K562 (cell line): ENCODE data around the gene DHX57. TPM values are rescaled to one million over a fixed set of nuclear protein-coding genes. Genes with fewer than 3 reads are reported as not detected.

Experiments used
- ATAC-seq: fragments of 200-7000 bp; cut with Tn5 transposase; 3 replicates; pipeline ENCODE4 v1.9.1; 2020; ENCODE audit warnings: moderate library complexity
- BruUV-seq: library from RNA; stranded (reverse); fragments of 400-500 nt; replicated peaks from 2 replicates; lab custom pipeline; 2021; lab: Mats Ljungman, UMichigan
- CTCF ChIA-PET: fragments of 300-600 bp; formaldehyde crosslinking; extraction: SDS; loops from one replicate; lab custom pipeline; 2021; ENCODE audit warnings: low intra/inter-chr PET ratio; lab: Yijun Ruan, JAX
- POLR2A ChIA-PET: fragments of 300-600, 350-650 bp; sonication (Branson Sonifier 250); formaldehyde crosslinking; extraction: SDS; loops from one replicate; lab custom pipeline; 2021; ENCODE audit warnings: antibody characterized with exemption, inconsistent platforms; lab: Yijun Ruan, JAX
- DNase-seq, 4 experiments: peaks; one replicate each; pipeline versions ENCODE4 v3.0.0 to v3.0.0-alpha.2; 2011 to 2018; ENCODE audit warnings: low spot score in 3 of 4, mixed read lengths in 3 of 4; ENCODE audit errors: extremely low read depth in 1 of 4
- FAIRE-seq: peaks from 2 replicates; lab custom pipeline; 2011; peaks lifted over from hg19 to GRCh38; lab: Jason Lieb, UNC
- H2AFZ ChIP-seq: 2 replicates; pipeline ENCODE4 v1.6.0; 2011; ENCODE audit warnings: low read depth, low read length, control low read depth, inconsistent platforms
- H3K27ac ChIP-seq: fragments of 200-600 bp; 3 replicates; pipeline ENCODE4 v1.8.0; 2011; ENCODE audit warnings: low read depth, mild to moderate bottlenecking, control low read depth, inconsistent platforms, low read length, moderate library complexity, mixed read lengths; ENCODE audit errors: extremely low read depth
- H3K27me3 ChIP-seq, 2 experiments: fragments of 300-600 bp in 1 of 2; 2 replicates in 1 of 2; 3 replicates in 1 of 2; pipeline versions ENCODE4 v1.6.0 to v1.8.0; 2011; ENCODE audit warnings: inconsistent platforms in 2 of 2, low read length in 2 of 2, mild to moderate bottlenecking in 1 of 2, mixed read lengths in 1 of 2, moderate library complexity in 1 of 2; ENCODE audit not compliant: control insufficient read depth in 2 of 2, insufficient read depth in 2 of 2
- H3K36me3 ChIP-seq: fragments of 300-600 bp; 3 replicates; pipeline ENCODE4 v1.8.0; 2011; ENCODE audit warnings: mild to moderate bottlenecking, low read length, inconsistent platforms; ENCODE audit not compliant: control insufficient read depth, insufficient read depth
- H3K4me1 ChIP-seq, 2 experiments: fragments of 200-600 bp in 1 of 2; replicated peaks in 1 of 2; 2 replicates in 1 of 2; 3 replicates in 1 of 2; pipeline versions ENCODE4 v1.5.1 to v1.8.0; 2011; ENCODE audit warnings: inconsistent platforms in 2 of 2, low read length in 2 of 2, mild to moderate bottlenecking in 1 of 2, mixed read lengths in 1 of 2, moderate library complexity in 1 of 2; ENCODE audit not compliant: control insufficient read depth in 2 of 2, insufficient read depth in 2 of 2
- H3K4me2 ChIP-seq: 2 replicates; pipeline ENCODE4 v1.6.1; 2011; ENCODE audit warnings: low read length, control low read depth, inconsistent platforms, mixed read lengths; ENCODE audit not compliant: insufficient read depth
- H3K4me3 ChIP-seq: fragments of 200-600 bp; sonication (generic), shearing (Covaris generic); 2 replicates; pipeline ENCODE4 v1.5.1; 2016; ENCODE audit warnings: control low read depth, inconsistent platforms
- H3K79me2 ChIP-seq: fragments of 200-600 bp; 3 replicates; pipeline ENCODE4 v1.8.0; 2011; ENCODE audit warnings: low read length, inconsistent platforms; ENCODE audit not compliant: control insufficient read depth, insufficient read depth
- H3K9ac ChIP-seq, 2 experiments: 2 replicates each; pipeline versions ENCODE4 v1.6.0 to v1.6.1; 2011; ENCODE audit warnings: low read depth in 2 of 2, low read length in 2 of 2, control low read depth in 1 of 2, inconsistent platforms in 1 of 2, mild to moderate bottlenecking in 1 of 2, mixed read lengths in 1 of 2; ENCODE audit not compliant: insufficient read depth in 1 of 2
- H3K9me1 ChIP-seq: one replicate; pipeline ENCODE4 v1.6.0; 2011; ENCODE audit warnings: inconsistent platforms, mild to moderate bottlenecking, low read length, moderate library complexity; ENCODE audit not compliant: control insufficient read depth, insufficient read depth
- H3K9me3 ChIP-seq: replicated peaks from 2 replicates; pipeline ENCODE4 v1.5.1; 2011; ENCODE audit warnings: low read depth, low read length, inconsistent platforms; ENCODE audit not compliant: control insufficient read depth, insufficient read depth
- H4K20me1 ChIP-seq: replicated peaks from 2 replicates; pipeline ENCODE4 v1.6.1; 2011; ENCODE audit warnings: low read length, inconsistent platforms, mixed read lengths; ENCODE audit not compliant: control insufficient read depth, insufficient read depth
- C11orf30 ChIP-seq: fragments of 450-650 bp; IDR thresholded peaks from 2 replicates; pipeline ENCODE4 v1.6.1; 2016; ENCODE audit warnings: low read depth, mild to moderate bottlenecking
- CBFA2T2 ChIP-seq: fragments of 450-650 bp; conservative IDR thresholded peaks from 2 replicates; pipeline ENCODE4 v1.6.1; 2017; ENCODE audit warnings: mild to moderate bottlenecking
- CC2D1A ChIP-seq: fragments of 450-650 bp; IDR thresholded peaks from 2 replicates; pipeline ENCODE4 v1.6.1; 2017; ENCODE audit warnings: mild to moderate bottlenecking
- DIDO1 ChIP-seq: fragments of 450-650 bp; IDR thresholded peaks from 2 replicates; pipeline ENCODE4 v1.6.1; 2016; ENCODE audit warnings: low read depth, missing biosample characterization, missing genetic modification characterization
- ETV6 ChIP-seq, 3 experiments: fragments of 150-350 bp in 1 of 3; sonication (generic) in 1 of 3; formaldehyde crosslinking in 1 of 3; IDR thresholded peaks; 2 replicates each; pipeline versions ENCODE4 v1.6.1 to v1.8.0; 2014 to 2022; ENCODE audit warnings: borderline replicate concordance in 2 of 3, low read depth in 2 of 3, antibody characterized with exemption in 1 of 3, low read length in 1 of 3, mild to moderate bottlenecking in 1 of 3, missing genetic modification reagents in 1 of 3
- MAFG ChIP-seq: fragments of 450-650 bp; conservative IDR thresholded peaks from 2 replicates; pipeline ENCODE4 v1.6.1; 2016; ENCODE audit warnings: missing genetic modification characterization, missing compliant biosample characterization
- NFE2 ChIP-seq: IDR thresholded peaks from 2 replicates; pipeline ENCODE4 v1.6.1; 2014; ENCODE audit warnings: antibody characterized with exemption, low read depth
- NFXL1 ChIP-seq: fragments of 450-650 bp; formaldehyde crosslinking; IDR thresholded peaks from 2 replicates; pipeline ENCODE4 v1.4.0; 2021; ENCODE audit warnings: mild to moderate bottlenecking
- PHF20 ChIP-seq: fragments of 450-650 bp; IDR thresholded peaks from 2 replicates; pipeline ENCODE4 v1.6.1; 2018; ENCODE audit not compliant: partially characterized antibody
- PRMT5 ChIP-seq: sonication (generic); formaldehyde crosslinking; IDR thresholded peaks from 2 replicates; pipeline ENCODE4 v1.5.0; 2020; ENCODE audit warnings: missing genetic modification reagents
- RBM14 ChIP-seq: fragments of 200-400 bp; formaldehyde crosslinking; IDR thresholded peaks from 2 replicates; pipeline ENCODE4 v1.6.1; 2018; ENCODE audit warnings: low read depth, mild to moderate bottlenecking, low read length, moderate library complexity, borderline replicate concordance; ENCODE audit not compliant: insufficient read depth
- SOX6 ChIP-seq: fragments of 450-650 bp; IDR thresholded peaks from 2 replicates; pipeline ENCODE4 v1.6.1; 2014; ENCODE audit warnings: mild to moderate bottlenecking
- SRSF7 ChIP-seq: fragments of 200-400 bp; formaldehyde crosslinking; optimal IDR thresholded peaks from 2 replicates; pipeline ENCODE3; 2017; ENCODE audit warnings: mild to moderate bottlenecking, low read depth, low read length
- TBL1XR1 ChIP-seq, 2 experiments: IDR thresholded peaks; 2 replicates each; pipeline ENCODE4 v1.6.1; 2012; ENCODE audit warnings: improper control_type of control experiment in 2 of 2, low read length in 2 of 2, mild to moderate bottlenecking in 1 of 2
- ZBTB5 ChIP-seq: fragments of 450-650 bp; IDR thresholded peaks from 2 replicates; pipeline ENCODE4 v1.6.1; 2017; ENCODE audit warnings: antibody characterized with exemption
- ZNF316 ChIP-seq: fragments of 450-650 bp; IDR thresholded peaks from 2 replicates; pipeline ENCODE4 v1.6.1; 2016
- ZNF354B ChIP-seq: fragments of 250-450 bp; sonication (Bioruptor Pico); IDR thresholded peaks from 2 replicates; pipeline ENCODE4 v1.4.0; 2020
- ZNF584 ChIP-seq: fragments of 200-800 bp; sonication (Bioruptor generic); IDR thresholded peaks from 2 replicates; pipeline ENCODE4 v1.6.1; 2016; ENCODE audit warnings: low read depth, mild to moderate bottlenecking, missing genetic modification characterization, missing compliant biosample characterization
- ZNF589 ChIP-seq: fragments of 200-800 bp; sonication (Bioruptor generic); IDR thresholded peaks from 2 replicates; pipeline ENCODE4 v1.6.1; 2016; ENCODE audit warnings: low read depth, missing genetic modification characterization, missing compliant biosample characterization
- WGBS: fragments of 100-300 bp; shearing (Covaris generic); methylation state at CpG from one replicate; pipeline ENCODE4 v1.1.6; 2016; ENCODE audit warnings: low coverage, mixed read lengths; ENCODE audit not compliant: insufficient coverage; ENCODE audit errors: missing lambda C conversion rate; 5-methylcytosine and 5-hydroxymethylcytosine counted together
- in situ Hi-C: fragments of 300-500 bp; cut with MboI; formaldehyde crosslinking; loops from 4 replicates; pipeline ENCODE4 v1.15.0; 2018; ENCODE audit warnings: inconsistent platforms, mixed read lengths
- intact Hi-C: fragments of 100-400 bp; cut with micrococcal nuclease; formaldehyde crosslinking; loops from 2 replicates; pipeline ENCODE4 v1.14.2; 2022
- polyA plus RNA-seq, 8 experiments: library from polyadenylated mRNA; depleted of rRNA in 4 of 8; stranded (reverse) in 5 of 8; unstranded in 3 of 8; fragments of >200 nt; fragmentation: Nextera tagmentation in 2 of 8; fragmentation: Illumina TruSeq in 1 of 8; extraction: Ambion mirVana in 2 of 8; extraction: Trizol in 1 of 8; gene quantifications; 2 replicates each; pipeline versions ENCODE4 v1.2.1 to v1.2.3, GENCODE V29; 2011 to 2014; ENCODE audit warnings: inconsistent platforms in 1 of 8, missing spikeins in 1 of 8
- total RNA-seq, 7 experiments: library from RNA; depleted of rRNA in 6 of 7; stranded (reverse); fragments of >200 nt in 6 of 7; fragmentation: Illumina TruSeq in 2 of 7; extraction: Trizol in 2 of 7; gene quantifications; 2 replicates each; pipeline versions ENCODE4 v1.2.1 to v1.2.3, GENCODE V29; 2011 to 2021; ENCODE audit warnings: low replicate concordance in 1 of 7
- TF ChIP-seq, protein P1 (sequence below): fragments of 450-650 bp; IDR thresholded peaks from 2 replicates; pipeline ENCODE4 v1.6.1; 2017; ENCODE audit warnings: mild to moderate bottlenecking, moderate library complexity

DHX57 gene
- total and polyA plus RNA-seq, 9 of the 15 experiments (the other 6 are each of a cell fraction or from before 2014, with no cell fraction given): 7.4 to 23.6 (median 17.9) TPM

- TF ChIP-seq ZNF589 (CRISPR knock-in tag): no peak
- TF ChIP-seq CBFA2T2: no peak
- TF ChIP-seq TBL1XR1 (IDR thresholded peaks at IDR 0.05; ENCODE audit: low read length in 2 of 2): no peak
- TF ChIP-seq ETV6 (IDR thresholded peaks at IDR 0.05; ENCODE audit: borderline replicate concordance in 1 of 2, low read depth in 2 of 2, low read length in 1 of 2): no peak
- no peak for TF ChIP-seq ETV6 (CRISPR knock-in tag; IDR thresholded peaks at IDR 0.05; ENCODE audit: borderline replicate concordance)
Observed at GRCh38 chr2:38911191-38911590, 35.5 kb upstream of the DHX57 start (continued).

- no peaks in the 10 kb centered on the region for H3K36me3 ChIP-seq
- intact Hi-C loops: loop anchor here (5.0 kb wide), 1 partner anchor 63 kb away; no protein-coding TSS in a partner anchor
- no peak overlapping the region for H3K9ac ChIP-seq
- H3K4me3 ChIP-seq: no peak overlapping the region
- no peak for ATAC-seq
- POLR2A ChIA-PET: interaction anchor here (1.1 to 1.3 kb wide), 2 partner anchors 10 to 16 kb away, joined by 3 to 4 read pairs; no protein-coding TSS in a partner anchor
- BruUV-seq: no TSS peak
- no peak overlapping the region for H3K27ac ChIP-seq
- H4K20me1 ChIP-seq: no peaks in the 10 kb centered on the region
- no peaks in the 10 kb centered on the region; a peak in 1 of 5 replicates for H3K27me3 ChIP-seq
- no peak for DNase-seq
- H3K9me1 ChIP-seq: no peaks in the 10 kb centered on the region
- H2AFZ ChIP-seq: no peak overlapping the region
- FAIRE-seq: no peak
- CTCF ChIA-PET: no interaction called here
- H3K9me3 ChIP-seq: no peaks in the 10 kb centered on the region
- H3K79me2 ChIP-seq: no peaks in the 10 kb centered on the region
- 54% methylated on average over 1 of the region's 1 CpG for WGBS
- no peak overlapping the region for H3K4me2 ChIP-seq
- in situ Hi-C loops: no loop called here
- no peaks in the 10 kb centered on the region for H3K4me1 ChIP-seq
- TF ChIP-seq ZNF584 (no peak), RBM14 (no peak), NFXL1 (CRISPR knock-in tag) (no peak), SRSF7 (no peak), PRMT5 (CRISPR knock-in tag) (no peak), CC2D1A (no peak), MAFG (tag) (peak; percentile 21; the same call in 1 of the 2 replicates), NFE2 (peak; percentile 46; the same call in 1 of the 2 replicates), DIDO1 (tag) (no peak), ZBTB5 (no peak), PHF20 (no peak), C11orf30 (peak; percentile 42; the same call in 1 of the 2 replicates), ZNF316 (peak; percentile 81), ZNF354B (CRISPR knock-in tag) (no peak), SOX6 (no peak)
- TF ChIP-seq, protein P1, sequence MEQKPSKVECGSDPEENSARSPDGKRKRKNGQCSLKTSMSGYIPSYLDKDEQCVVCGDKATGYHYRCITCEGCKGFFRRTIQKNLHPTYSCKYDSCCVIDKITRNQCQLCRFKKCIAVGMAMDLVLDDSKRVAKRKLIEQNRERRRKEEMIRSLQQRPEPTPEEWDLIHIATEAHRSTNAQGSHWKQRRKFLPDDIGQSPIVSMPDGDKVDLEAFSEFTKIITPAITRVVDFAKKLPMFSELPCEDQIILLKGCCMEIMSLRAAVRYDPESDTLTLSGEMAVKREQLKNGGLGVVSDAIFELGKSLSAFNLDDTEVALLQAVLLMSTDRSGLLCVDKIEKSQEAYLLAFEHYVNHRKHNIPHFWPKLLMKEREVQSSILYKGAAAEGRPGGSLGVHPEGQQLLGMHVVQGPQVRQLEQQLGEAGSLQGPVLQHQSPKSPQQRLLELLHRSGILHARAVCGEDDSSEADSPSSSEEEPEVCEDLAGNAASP: no peak
Observed at GRCh38 chr2:38909872-38910271, 34.1 kb upstream of the DHX57 start.
